ENCODE data around the gene DOK7.

The DOK7 gene

DNA sequence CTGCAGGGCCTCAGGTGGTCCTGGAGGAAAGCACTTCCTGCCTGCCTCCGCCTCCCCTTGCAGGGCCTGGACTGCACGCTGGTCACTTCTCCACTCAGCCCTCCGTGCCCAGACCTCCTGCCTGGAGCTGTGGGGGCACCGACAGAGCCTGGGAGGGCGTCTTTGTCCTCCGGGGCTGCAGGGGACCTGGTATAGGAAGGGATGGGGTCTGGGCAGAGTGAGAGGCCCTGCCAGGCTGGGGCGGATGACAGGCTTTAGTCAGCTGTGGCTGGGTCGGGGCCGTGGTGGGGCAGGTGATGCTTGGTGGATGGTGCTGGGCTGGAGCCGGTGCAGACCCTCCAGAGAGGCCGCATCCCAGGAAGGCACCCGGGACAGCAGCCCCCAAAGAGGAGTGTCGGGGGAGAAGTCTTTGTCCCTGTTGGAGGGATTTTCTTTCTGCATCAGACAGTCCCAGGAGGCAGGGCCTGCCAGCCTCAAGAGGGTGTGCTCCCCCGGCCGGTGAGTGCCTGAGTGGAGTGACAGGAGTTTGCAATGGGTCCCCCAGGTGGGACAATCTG, 1.3 kb downstream of the DOK7 start:
- DNase-seq = no peak

DNA sequence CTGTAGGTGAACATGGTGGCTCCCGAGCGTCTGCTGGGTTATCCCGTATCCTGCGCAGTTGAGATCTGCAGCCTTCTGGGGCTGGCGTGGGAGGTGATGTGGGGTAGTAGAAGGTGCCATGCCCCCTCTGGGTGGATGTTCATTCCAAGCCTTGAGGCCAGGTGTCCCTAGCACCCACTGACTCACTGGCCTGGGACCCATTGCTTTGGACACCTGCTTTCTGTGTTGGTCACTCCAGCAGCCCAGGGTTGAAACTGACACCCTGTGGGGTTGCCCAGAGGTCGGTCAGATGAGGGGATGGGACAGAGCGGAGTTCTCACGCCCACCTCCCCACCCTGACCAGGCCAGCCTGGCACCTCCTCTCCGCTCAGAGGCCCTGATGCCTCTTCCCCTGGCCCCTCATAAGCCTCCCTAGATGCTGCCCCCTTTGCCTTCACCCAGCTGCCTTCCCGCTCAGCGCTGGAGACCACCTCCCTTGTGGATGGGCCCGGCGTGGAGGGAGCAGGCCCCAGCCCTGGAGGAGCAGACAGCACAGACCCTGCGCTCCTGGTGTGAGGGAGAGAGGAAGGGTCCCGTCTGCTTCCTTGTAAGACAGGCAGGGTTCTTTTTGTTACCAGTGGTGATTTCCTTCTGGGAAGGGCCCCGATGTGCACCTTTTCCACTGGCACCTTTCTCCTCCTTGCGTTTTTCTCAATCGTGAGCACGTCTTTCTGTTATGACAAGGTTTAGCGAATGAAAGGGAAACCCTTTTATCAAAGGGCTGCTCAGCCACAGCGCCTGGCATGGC, 2.0 kb downstream of the DOK7 start:
- no peak for DNase-seq

DNA sequence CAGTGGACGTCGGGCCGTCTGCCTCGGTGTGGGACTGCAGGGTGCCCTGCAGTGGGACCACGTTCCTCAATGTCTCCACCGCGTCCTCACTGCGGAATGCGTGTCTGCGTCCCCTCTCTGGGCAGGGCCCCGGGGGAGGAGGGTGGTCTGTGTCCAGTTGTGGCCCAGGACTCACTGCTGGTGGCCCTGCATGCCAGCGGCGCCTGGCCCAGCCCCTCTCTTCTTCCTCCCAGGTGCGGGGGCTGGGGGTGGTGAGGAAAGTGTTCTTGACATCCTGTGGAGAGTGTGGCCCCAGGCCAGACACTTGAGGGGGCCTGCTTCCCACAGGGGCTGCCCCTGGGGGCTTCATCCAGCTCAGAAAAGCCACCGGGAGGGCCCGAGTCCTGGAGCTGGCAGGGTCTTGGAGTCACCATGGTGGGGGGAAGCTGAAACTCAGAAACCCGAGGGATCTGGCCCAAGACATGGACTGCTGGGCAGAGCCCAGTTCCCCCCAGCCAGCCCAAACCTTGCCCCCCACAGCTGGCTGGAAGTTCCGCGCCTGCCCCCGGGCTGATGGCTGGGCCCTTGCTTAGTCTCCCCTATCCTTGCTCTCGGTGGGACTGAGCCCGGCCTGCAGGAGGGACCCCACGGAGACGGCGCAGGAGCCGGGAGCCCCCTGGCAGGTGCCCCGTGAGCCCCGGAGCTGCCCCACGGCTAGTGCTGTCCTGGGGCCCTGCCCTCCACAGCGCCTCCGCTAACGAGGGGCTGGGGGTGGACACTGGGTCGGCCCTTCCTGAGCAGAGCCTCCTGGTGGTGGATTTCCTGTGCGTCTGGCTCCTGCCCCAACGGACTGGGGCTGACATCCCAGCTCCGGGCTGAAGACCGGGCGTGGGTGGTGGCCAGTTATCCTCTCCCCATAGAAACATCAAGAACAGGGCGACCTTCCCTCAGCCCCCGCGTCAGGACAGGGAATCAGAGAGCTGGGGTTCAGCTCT, 2.9 kb downstream of the DOK7 start:
- no peak for DNase-seq

- DNase-seq = no peak
These were observed 3.8 kb downstream of the DOK7 start for GRCh38 chr4:3466691-3467600.

DNA sequence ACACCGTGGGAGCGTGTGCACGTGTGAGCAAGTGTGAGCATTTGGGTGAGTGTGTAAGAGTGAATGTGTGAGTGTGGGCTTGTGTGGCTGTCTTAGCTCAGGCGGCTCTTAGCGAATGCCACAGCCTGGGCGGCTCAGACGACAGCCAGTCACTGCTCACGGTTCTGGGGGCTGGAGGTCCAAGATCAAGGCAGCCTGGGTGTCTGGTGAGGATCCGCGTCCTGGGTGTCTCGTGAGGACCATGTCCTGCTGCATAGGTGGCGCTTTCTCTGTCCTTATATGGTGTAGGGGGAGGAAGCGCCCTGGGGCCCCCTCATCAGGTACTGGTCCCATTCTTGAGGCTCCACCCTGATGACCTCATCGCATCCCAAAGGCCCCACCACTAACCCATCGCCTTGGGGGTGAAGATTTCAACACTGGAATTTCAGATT, 4.5 kb downstream of the DOK7 start:
- DNase-seq = no peak

DNA sequence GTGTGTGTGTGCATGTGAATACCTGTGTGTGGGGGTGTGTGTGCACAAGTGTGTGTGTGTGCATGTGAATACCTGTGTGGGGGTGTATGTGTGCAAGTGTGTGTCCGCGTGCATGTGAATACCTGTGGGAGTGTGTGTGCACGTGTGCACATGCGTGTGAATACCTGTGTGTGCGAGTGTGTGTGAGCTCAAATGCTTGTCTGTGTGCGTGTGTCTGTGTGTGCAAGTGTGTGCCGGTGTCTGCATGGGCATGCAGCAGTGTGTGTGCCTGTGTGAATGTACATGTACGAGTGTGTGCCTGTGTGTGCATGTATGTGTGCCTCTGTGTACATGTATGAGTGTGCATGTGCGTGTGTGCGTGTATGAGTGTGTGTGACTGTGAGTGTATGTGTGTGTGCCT, 5.0 kb downstream of the DOK7 start:
- DNase-seq = no peak

GRCh38 chr4:3468804-3469203, 5.7 kb downstream of the DOK7 start:
- DNase-seq = no peak

DNA sequence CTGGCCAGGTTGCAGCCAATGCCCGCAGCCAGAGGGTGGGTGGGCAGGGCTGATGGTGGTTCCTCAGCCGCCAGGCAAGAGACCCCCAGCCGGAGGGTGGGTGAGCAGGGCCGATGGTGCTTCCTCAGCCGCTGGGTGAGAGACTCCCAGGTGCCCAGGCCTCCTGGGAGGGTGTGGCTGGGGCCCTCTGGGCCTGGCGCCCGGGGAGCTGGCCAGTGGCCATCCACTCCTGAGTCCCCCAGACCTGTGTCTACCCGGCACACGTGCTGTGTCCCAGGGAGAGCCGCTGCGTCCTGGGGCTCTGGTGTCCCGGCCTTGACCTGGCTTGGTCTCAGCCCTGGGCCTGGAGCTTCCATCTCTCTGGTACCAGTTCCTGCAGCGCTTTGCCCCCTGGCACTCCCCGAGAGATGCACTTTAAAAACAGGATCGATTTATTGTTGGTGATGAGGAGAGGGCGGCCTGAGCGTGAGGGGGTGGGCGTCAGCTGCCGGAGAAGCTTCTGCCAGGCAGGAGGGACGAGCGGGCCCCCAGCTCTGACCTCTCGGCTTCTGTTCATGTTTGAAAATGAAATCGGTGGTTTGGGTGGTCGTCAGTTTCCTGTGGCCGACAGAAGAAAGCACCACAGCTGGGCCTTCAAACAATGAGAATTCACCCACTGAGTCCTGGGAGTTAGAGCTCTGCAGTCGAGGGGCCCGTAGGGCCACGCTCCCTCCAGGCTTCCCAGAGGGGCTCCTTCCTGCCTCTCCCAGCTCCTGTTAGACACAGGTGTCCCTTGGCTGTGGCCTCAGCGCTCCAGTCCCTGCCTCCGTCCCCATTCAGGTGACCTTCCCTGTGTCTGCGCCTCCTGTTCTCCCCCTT, 6.5 kb downstream of the DOK7 start:
- DNase-seq = no peak

DNA sequence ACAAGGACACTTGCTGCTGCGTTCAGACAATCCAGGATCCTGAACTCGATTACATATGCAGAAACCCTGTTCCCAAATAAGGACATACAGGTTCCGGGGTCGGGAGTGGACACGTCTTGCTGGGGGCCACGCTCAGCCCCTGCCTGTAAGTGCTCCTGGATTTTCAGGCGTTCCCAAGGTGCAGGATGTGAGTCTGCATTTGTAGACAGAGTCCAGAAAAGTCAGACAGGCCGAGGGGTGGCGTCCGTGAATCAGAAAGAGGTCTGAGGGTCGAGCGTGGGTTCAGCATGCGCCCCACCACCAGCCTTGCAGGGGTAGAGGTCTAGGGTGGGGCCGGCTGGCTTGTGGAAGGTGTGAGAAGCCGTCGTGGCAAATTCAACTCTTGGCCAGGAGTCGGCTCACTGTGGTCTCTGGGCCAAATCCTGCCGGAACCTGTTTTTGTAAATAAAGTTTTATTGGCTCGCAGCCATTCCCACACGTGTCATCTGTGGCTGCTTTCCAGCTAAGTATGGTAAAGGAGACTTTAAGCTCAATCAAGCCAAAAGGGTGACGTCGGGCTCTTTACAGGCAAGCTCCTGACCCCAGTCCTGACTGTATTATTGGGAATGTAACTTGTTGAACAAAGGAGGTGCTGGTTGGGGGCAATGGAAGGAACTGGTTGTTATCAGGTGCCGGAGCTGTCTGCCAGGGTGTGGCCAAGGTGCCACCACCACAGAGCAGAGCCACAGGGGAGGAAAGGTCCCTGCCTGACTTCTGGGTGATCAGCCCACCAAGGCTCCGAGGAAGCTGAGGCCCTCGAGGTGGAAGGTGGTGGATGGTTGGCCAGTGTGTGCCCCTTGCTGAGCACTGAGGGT, 7.4 kb downstream of the DOK7 start:
- no peak for DNase-seq

DNA sequence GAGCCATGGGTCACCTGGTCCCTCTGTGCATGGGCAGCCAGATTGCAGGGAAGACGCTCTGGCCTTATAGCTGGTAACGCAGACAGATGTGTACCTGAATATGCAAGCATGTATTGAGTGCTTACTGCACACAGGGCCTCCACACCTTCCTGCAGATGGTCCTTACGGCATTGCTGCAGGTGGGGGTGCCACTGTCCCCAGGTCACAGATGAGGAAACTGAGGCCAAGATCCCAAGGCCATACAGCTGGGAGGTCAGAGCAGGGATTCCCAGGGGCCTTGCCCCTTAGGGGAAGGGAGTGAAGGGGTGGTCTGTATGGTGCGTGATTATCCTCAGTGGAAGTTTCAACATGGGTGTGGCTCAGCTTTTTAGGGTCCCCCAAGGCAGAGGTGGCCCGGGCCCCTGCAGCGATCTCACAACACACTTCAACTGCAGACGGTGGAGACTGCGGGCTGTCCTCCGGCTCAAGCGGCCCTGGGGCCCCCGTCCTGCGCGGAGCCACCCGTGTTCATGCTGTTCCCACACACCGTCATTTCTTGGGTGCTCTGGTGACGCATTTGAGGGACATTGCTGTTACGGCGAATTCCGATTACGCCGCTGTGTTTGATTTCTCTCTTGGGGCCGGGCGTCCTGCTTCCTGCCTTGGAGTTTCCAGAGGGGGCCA, 8.1 kb downstream of the DOK7 start:
- DNase-seq = no peak

GRCh38 chr4:3471886-3472285, 8.8 kb downstream of the DOK7 start:
- DNase-seq = no peak

DNA sequence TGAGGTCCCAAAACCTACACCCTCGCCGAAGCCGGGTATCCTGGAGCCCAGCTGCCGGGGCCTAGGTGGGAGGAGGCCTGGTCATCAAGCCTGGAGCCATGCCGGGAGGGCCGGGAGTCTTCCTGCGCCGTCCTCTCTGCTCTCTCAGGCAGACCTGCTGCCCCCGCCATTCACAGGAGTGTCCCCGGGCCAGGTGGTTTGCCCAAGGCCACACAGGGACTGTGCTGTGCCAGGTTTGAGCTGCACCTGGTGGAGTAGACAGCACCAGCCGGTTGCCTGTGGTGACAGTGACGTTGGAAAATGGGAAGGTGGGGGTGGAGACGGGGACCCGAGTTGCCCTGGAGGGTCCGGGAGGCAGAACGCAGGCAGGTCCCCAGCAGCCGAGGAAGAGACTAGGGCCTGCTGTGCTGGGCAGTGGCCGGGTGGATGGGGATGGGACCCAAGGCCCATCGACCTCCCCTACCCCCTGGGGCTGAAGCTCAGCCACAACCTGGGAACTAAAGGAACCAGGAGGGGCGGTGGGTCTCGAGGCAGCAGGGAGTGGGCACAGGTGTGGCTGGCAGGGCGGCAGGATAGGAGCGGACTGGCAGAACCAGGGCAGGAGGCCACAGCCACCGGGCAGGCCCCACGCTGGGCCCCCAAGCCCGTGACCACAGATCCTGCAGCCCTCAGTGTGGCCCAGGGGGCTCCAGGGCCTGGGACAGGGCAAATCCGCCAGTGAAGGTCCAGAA, 9.5 kb downstream of the DOK7 start:
- DNase-seq = no peak

- no peak for DNase-seq
These were observed 10.3 kb downstream of the DOK7 start for GRCh38 chr4:3473181-3473950.

GRCh38 chr4:3473996-3474765, 11.1 kb downstream of the DOK7 start:
- DNase-seq = no peak

GRCh38 chr4:3475041-3475712, 12.1 kb downstream of the DOK7 start:
- DNase-seq = no peak

DNA sequence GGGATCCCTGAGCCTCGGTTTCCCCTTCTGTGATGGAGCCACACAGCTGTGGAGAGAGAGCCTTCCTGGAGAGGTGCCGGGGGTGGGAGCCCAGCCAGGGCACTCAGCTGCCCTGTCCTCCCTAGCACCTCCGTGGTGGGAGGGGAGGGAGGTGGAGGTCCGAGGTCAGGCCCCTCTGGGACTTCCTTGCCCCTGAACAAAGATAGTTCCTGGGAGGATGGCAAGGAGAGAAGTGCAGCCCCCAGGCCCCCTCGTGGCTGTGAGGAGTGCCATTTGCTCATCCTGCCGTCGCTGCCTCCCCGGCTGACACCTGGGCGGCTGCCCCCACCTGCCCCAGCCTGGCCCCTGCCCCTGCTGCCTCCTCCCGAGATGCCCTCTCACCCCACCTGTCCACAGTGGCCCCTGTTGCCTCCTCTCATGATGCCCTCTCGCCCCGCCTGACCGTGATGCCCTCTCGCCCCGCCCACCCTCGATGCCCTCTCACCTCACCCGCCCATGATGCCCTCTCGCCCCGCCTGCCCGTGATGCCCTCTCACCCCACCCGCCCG, 12.7 kb downstream of the DOK7 start:
- DNase-seq = no peak

GRCh38 chr4:3476341-3476747, 13.2 kb downstream of the DOK7 start:
- no peak for DNase-seq
